Fibroblast of lung (primary cell): ENCODE data around the gene JMY. TPM values are rescaled to one million over a fixed set of nuclear protein-coding genes. Genes with fewer than 3 reads are reported as not detected.
A peak's percentile ranks its signal among the peaks of the same experiment; 100 is the strongest.

Experiments used
- DNase-seq, 2 donors: peaks; one replicate each; pipeline versions ENCODE4 v3.0.0 to v3.0.0-alpha.2; 2010; ENCODE audit warnings: low read depth in 2 of 2
- H2AFZ ChIP-seq: 2 replicates; pipeline ENCODE4 v1.5.1; 2012; ENCODE audit warnings: low read length, control low read depth, inconsistent platforms
- H3K27ac ChIP-seq: 2 replicates; pipeline ENCODE4 v1.5.1; 2011; ENCODE audit warnings: low read length, control low read depth; ENCODE audit not compliant: insufficient read depth
- H3K27me3 ChIP-seq: 2 replicates; pipeline ENCODE4 v1.5.1; 2011; ENCODE audit warnings: mild to moderate bottlenecking, low read length; ENCODE audit not compliant: control insufficient read depth, insufficient read depth
- H3K36me3 ChIP-seq: 2 replicates; pipeline ENCODE4 v1.5.1; 2011; ENCODE audit warnings: low read length; ENCODE audit not compliant: control insufficient read depth, insufficient read depth
- H3K4me1 ChIP-seq: 2 replicates; pipeline ENCODE4 v1.5.1; 2011; ENCODE audit warnings: low read length; ENCODE audit not compliant: control insufficient read depth, insufficient read depth; ENCODE audit errors: extremely low read depth
- H3K4me2 ChIP-seq: 2 replicates; pipeline ENCODE4 v1.5.1; 2011; ENCODE audit warnings: low read length, control low read depth; ENCODE audit not compliant: insufficient read depth; ENCODE audit errors: extremely low read depth
- H3K4me3 ChIP-seq, 4 experiments: fragments of 200-600 bp in 1 of 4; sonication (generic) in 1 of 4; replicated peaks in 1 of 4; 2 replicates each; pipeline ENCODE4 v1.5.1; 2011 to 2016; ENCODE audit warnings: low read length in 4 of 4, low read depth in 3 of 4, mild to moderate bottlenecking in 3 of 4, control low read depth in 2 of 4, inconsistent platforms in 1 of 4, mixed read lengths in 1 of 4; ENCODE audit not compliant: insufficient read depth in 1 of 4; ENCODE audit errors: control extremely low read depth in 1 of 4
- H3K79me2 ChIP-seq: 2 replicates; pipeline ENCODE4 v1.5.1; 2012; ENCODE audit warnings: mild to moderate bottlenecking, low read length, inconsistent platforms; ENCODE audit not compliant: control insufficient read depth, insufficient read depth
- H3K9ac ChIP-seq: 2 replicates; pipeline ENCODE4 v1.5.1; 2011; ENCODE audit warnings: mild to moderate bottlenecking, low read length, control low read depth; ENCODE audit not compliant: insufficient read depth
- H3K9me3 ChIP-seq: 2 replicates; pipeline ENCODE4 v1.5.1; 2012; ENCODE audit warnings: low read depth, low read length; ENCODE audit not compliant: control insufficient read depth, insufficient read depth
- H4K20me1 ChIP-seq: 2 replicates; pipeline ENCODE4 v1.5.1; 2011; ENCODE audit warnings: low read length; ENCODE audit not compliant: control insufficient read depth, insufficient read depth; ENCODE audit errors: extremely low read depth
- EZH2 ChIP-seq: IDR thresholded peaks from 2 replicates; pipeline ENCODE4 v1.5.1; 2012; ENCODE audit warnings: low read length, control low read depth, mild to moderate bottlenecking; ENCODE audit errors: missing control alignments
- polyA plus RNA-seq, 2 donors: library from polyadenylated mRNA; depleted of rRNA in 1 of 2; stranded (reverse) in 1 of 2; unstranded in 1 of 2; fragments of >200 nt; gene quantifications; 2 replicates each; pipeline ENCODE4 v1.2.1, GENCODE V29; 2011 to 2012; ENCODE audit warnings: missing spikeins in 1 of 2
- total RNA-seq: library from RNA; depleted of rRNA; stranded (reverse); fragments of >200 nt; gene quantifications from 2 replicates; pipeline ENCODE4 v1.2.1, GENCODE V29; 2014
- TF ChIP-seq, protein P1 (sequence below), 2 donors: IDR thresholded peaks in 1 of 2; conservative IDR thresholded peaks in 1 of 2; 1 replicate in 1 of 2; 2 replicates in 1 of 2; pipeline ENCODE4 v1.5.1; 2011 to 2012; ENCODE audit warnings: low read length in 2 of 2, control low read depth in 1 of 2, inconsistent platforms in 1 of 2, low read depth in 1 of 2, mild to moderate bottlenecking in 1 of 2

Gene JMY
- total and polyA plus RNA-seq, 2 donors (not counting 1 experiment from before 2014, with no cell fraction given), result 4.1 to 27.2 TPM

DNA sequence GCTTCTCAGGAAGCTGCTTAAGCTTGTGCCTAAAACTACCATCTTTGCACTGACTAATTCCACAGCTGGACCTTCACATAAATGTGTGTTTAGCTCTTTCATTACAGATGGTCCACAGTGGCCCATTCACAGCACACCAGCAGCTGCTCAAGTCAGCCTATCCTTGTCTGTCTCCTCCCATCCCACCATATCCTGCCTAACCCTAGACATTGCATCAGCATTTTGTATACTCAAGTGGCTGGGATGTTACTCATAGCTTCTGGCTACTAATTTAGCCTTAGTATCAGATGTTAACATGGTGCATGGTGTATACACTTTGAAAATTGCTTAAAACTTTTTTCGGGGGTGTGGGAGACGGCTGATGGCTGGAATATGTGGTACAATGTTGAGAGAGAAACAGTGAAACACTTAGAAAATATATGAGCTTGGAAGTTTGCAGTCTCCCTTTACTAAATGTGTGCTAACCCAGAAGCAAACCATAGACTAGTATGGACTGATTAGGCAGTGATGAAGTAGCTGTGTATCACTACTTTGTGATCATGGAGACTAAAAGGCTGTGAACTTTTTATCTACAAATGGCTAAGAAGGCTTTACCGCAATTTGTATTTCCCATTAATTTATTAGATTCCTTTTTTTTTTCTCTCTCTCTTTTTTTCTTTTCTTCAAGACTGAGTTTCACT lies 83.1 kb downstream of the JMY start:
- DNase-seq, result peak; percentile 94 to 96
- no peaks in the 10 kb centered on the region for H4K20me1 ChIP-seq
- H3K4me2 ChIP-seq, result peak overlapping the region; percentile 11
- H3K9me3 ChIP-seq, result no peaks in the 10 kb centered on the region
- no peaks in the 10 kb centered on the region for H3K27me3 ChIP-seq
- no peak overlapping the region for H3K9ac ChIP-seq
- TF ChIP-seq, protein P1, sequence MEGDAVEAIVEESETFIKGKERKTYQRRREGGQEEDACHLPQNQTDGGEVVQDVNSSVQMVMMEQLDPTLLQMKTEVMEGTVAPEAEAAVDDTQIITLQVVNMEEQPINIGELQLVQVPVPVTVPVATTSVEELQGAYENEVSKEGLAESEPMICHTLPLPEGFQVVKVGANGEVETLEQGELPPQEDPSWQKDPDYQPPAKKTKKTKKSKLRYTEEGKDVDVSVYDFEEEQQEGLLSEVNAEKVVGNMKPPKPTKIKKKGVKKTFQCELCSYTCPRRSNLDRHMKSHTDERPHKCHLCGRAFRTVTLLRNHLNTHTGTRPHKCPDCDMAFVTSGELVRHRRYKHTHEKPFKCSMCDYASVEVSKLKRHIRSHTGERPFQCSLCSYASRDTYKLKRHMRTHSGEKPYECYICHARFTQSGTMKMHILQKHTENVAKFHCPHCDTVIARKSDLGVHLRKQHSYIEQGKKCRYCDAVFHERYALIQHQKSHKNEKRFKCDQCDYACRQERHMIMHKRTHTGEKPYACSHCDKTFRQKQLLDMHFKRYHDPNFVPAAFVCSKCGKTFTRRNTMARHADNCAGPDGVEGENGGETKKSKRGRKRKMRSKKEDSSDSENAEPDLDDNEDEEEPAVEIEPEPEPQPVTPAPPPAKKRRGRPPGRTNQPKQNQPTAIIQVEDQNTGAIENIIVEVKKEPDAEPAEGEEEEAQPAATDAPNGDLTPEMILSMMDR (conservative IDR thresholded peaks at IDR 0.05 in 1 of 2, IDR thresholded peaks at IDR 0.05 in 1 of 2; ENCODE audit: low read depth in 1 of 2, low read length in 2 of 2), result no peak
- TF ChIP-seq EZH2, result no peak
- no peak overlapping the region for H3K4me3 ChIP-seq
- H3K79me2 ChIP-seq, result no peaks in the 10 kb centered on the region
- H3K4me1 ChIP-seq, result peaks cover 2% of the 10 kb centered on the region
- no peaks in the 10 kb centered on the region for H3K36me3 ChIP-seq
- peak overlapping the region; percentile 29 for H3K27ac ChIP-seq
- H2AFZ ChIP-seq, result peak overlapping the region; percentile 48

DNA sequence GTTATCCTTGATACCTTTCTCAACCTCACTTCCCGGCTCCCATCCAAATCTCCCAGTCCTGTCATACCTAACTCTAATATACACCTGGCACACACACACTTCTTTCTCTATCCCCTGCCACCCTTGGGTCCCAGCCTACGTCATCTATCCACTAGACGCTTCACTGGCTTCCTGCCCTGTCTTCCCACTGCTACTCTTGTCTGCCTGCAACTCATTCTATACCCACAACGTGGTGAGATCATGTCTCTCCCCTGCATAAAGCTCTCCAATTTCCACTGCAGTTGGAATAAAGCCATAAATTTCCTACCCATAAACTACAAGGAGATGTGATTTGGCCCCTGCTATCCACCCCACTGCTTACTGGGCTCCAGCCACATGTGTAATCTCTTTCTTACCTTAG lies 93.5 kb downstream of the JMY start:
- Histone ChIP-seq H3K4me2 (no peak overlapping the region), H4K20me1 (no peaks in the 10 kb centered on the region), H3K4me1 (no peaks in the 10 kb centered on the region), H3K36me3 (no peaks in the 10 kb centered on the region), H3K4me3 (no peak overlapping the region), H3K27ac (no peak overlapping the region), H3K9me3 (no peaks in the 10 kb centered on the region), H3K79me2 (no peaks in the 10 kb centered on the region), H3K9ac (no peak overlapping the region), H2AFZ (no peak overlapping the region), H3K27me3 (no peaks in the 10 kb centered on the region)
- DNase-seq, result peak in 1 of 2 donors; percentile 9
- TF ChIP-seq EZH2, result no peak
- TF ChIP-seq, protein P1 (conservative IDR thresholded peaks at IDR 0.05 in 1 of 2, IDR thresholded peaks at IDR 0.05 in 1 of 2; ENCODE audit: low read depth in 1 of 2, low read length in 2 of 2), result no peak

DNA sequence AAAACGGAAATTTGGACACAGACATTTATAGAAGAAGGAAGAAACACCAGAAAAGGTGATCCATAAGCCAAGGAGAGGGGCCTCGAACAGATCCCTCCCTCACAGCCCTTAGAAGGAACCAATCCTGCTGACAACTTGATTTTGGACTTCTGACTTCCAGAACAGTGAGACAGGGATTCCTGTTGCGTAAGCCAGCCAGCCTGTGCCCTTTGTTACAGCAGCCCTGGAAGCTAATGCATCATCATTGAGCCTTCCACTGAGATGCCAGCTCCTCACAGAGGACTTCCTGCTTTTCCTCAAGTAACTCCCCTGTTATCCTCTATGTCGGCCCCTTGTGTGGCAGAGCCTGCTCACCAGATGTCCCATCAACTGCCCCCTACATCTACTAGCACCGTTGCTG lies 94.1 kb downstream of the JMY start:
- Histone ChIP-seq H2AFZ (no peak overlapping the region), H3K27ac (no peak overlapping the region)
- peak in 1 of 2 donors; percentile 18 for DNase-seq

More for the DNA sequence above, 94.1 kb downstream of the JMY start:
- Histone ChIP-seq H3K4me2 (no peak overlapping the region), H3K4me3 (no peak overlapping the region), H3K27me3 (no peaks in the 10 kb centered on the region), H3K36me3 (no peaks in the 10 kb centered on the region), H3K79me2 (no peaks in the 10 kb centered on the region), H3K4me1 (no peaks in the 10 kb centered on the region), H3K9me3 (no peaks in the 10 kb centered on the region), H3K9ac (no peak overlapping the region), H4K20me1 (no peaks in the 10 kb centered on the region)
- TF ChIP-seq, protein P1 (conservative IDR thresholded peaks at IDR 0.05 in 1 of 2, IDR thresholded peaks at IDR 0.05 in 1 of 2; ENCODE audit: low read depth in 1 of 2, low read length in 2 of 2), result no peak
- no peak for TF ChIP-seq EZH2
